Measurements from ENCODE around the gene INTS14.

Gene INTS14

DNA sequence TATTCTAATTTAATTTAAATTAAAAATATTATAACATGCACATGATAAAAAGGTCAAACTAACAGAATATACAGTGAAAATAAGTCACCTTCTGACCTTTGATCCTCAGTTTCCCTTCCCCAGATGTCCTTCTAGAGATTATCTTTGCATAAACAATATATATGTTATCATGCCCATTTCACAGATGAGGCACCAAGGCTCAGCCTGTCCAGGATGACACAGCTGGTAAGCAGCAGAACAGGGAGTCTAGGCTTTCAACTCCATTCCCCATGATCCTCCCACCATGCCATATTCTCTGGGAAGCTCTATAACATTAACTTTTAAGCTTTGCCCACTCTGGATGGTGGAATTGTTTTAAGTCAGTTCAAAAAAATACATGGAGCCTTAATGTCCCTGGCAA lies 12.2 kb upstream of the INTS14 start:
- H2AFZ ChIP-seq (ENCODE audit: low read depth, low read length) = no peak overlapping the region
- no peaks in the 10 kb centered on the region for H3K4me1 ChIP-seq (ENCODE audit: insufficient read depth, low read length)
- TF ChIP-seq CTCF (IDR thresholded peaks at IDR 0.05; ENCODE audit: borderline replicate concordance, extremely low read depth, low read length, poor library complexity, severe bottlenecking) (no peak), EZH2 (IDR thresholded peaks at IDR 0.05; ENCODE audit: borderline replicate concordance, low read depth, low read length, severe bottlenecking) (no peak)
- H3K9ac ChIP-seq (ENCODE audit: low read depth, low read length) = no peak overlapping the region
- no peak overlapping the region for H3K27ac ChIP-seq (ENCODE audit: low read length)
- ATAC-seq (ENCODE audit: insufficient read depth, low read depth) (no peak), DNase-seq (no peak)
- H3K27me3 ChIP-seq (ENCODE audit: insufficient read depth, low read length, poor library complexity) = no peaks in the 10 kb centered on the region
- H3K9me3 ChIP-seq (ENCODE audit: insufficient read depth, low read length, severe bottlenecking) = no peaks in the 10 kb centered on the region
- H3K4me3 ChIP-seq (ENCODE audit: low read depth in 1 of 2, low read length in 2 of 2) = no peak overlapping the region
- H3K4me2 ChIP-seq (ENCODE audit: insufficient read depth, low read length) = no peak overlapping the region
- peaks cover 3% of the 10 kb centered on the region; the same call in 1 of the 2 replicates for H3K36me3 ChIP-seq (ENCODE audit: insufficient read depth, low read length)
- H4K20me1 ChIP-seq (ENCODE audit: insufficient read depth, low read length) = no peaks in the 10 kb centered on the region
- H3K79me2 ChIP-seq (ENCODE audit: insufficient read depth, low read length) = no peaks in the 10 kb centered on the region

GRCh38 chr15:65621638-65622037 lies 10.7 kb upstream of the INTS14 start, which contains the start of gene SLC24A1:
TSS of gene SLC24A1 (plus strand) at chr15:65621938. CDS start at chr15:65624081, 2,143 bp downstream.
- Histone ChIP-seq H3K9me3 (ENCODE audit: insufficient read depth, low read length, severe bottlenecking) (no peaks in the 10 kb centered on the region), H4K20me1 (ENCODE audit: insufficient read depth, low read length) (no peaks in the 10 kb centered on the region), H3K4me1 (ENCODE audit: insufficient read depth, low read length) (no peaks in the 10 kb centered on the region), H3K4me3 (ENCODE audit: low read depth in 1 of 2, low read length in 2 of 2) (no peak within 1 kb of the TSS), H3K27me3 (ENCODE audit: insufficient read depth, low read length, poor library complexity) (no peaks in the 10 kb centered on the region), H3K4me2 (ENCODE audit: insufficient read depth, low read length) (no peak within 1 kb of the TSS), H2AFZ (ENCODE audit: low read depth, low read length) (no peak within 1 kb of the TSS), H3K36me3 (ENCODE audit: insufficient read depth, low read length) (peaks cover 3% of the 10 kb centered on the region; the same call in 1 of the 2 replicates), H3K79me2 (ENCODE audit: insufficient read depth, low read length) (no peaks in the 10 kb centered on the region), H3K27ac (ENCODE audit: low read length) (no peak within 1 kb of the TSS), H3K9ac (ENCODE audit: low read depth, low read length) (no peak within 1 kb of the TSS)
- no peak for ATAC-seq (ENCODE audit: insufficient read depth, low read depth)
- no peak for TF ChIP-seq CTCF (IDR thresholded peaks at IDR 0.05; ENCODE audit: borderline replicate concordance, extremely low read depth, low read length, poor library complexity, severe bottlenecking)
- no peak for TF ChIP-seq EZH2 (IDR thresholded peaks at IDR 0.05; ENCODE audit: borderline replicate concordance, low read depth, low read length, severe bottlenecking)
- DNase-seq = no peak

GRCh38 chr15:65620833-65621232 lies 9.9 kb upstream of the INTS14 start:
- Histone ChIP-seq H3K9ac (ENCODE audit: low read depth, low read length) (no peak overlapping the region), H2AFZ (ENCODE audit: low read depth, low read length) (no peak overlapping the region), H3K4me3 (ENCODE audit: low read depth in 1 of 2, low read length in 2 of 2) (no peak overlapping the region), H3K4me1 (ENCODE audit: insufficient read depth, low read length) (no peaks in the 10 kb centered on the region), H3K9me3 (ENCODE audit: insufficient read depth, low read length, severe bottlenecking) (no peaks in the 10 kb centered on the region), H3K36me3 (ENCODE audit: insufficient read depth, low read length) (peaks cover 3% of the 10 kb centered on the region; the same call in 1 of the 2 replicates), H3K4me2 (ENCODE audit: insufficient read depth, low read length) (no peak overlapping the region), H4K20me1 (ENCODE audit: insufficient read depth, low read length) (no peaks in the 10 kb centered on the region), H3K27me3 (ENCODE audit: insufficient read depth, low read length, poor library complexity) (no peaks in the 10 kb centered on the region), H3K79me2 (ENCODE audit: insufficient read depth, low read length) (no peaks in the 10 kb centered on the region), H3K27ac (ENCODE audit: low read length) (no peak overlapping the region)
- DNase-seq (no peak), ATAC-seq (ENCODE audit: insufficient read depth, low read depth) (no peak)
- TF ChIP-seq EZH2 (IDR thresholded peaks at IDR 0.05; ENCODE audit: borderline replicate concordance, low read depth, low read length, severe bottlenecking) = no peak
- no peak for TF ChIP-seq CTCF (IDR thresholded peaks at IDR 0.05; ENCODE audit: borderline replicate concordance, extremely low read depth, low read length, poor library complexity, severe bottlenecking)
